OCI-LY7 (cell line): ENCODE data around the gene ZEB1. TPM values are rescaled to one million over a fixed set of nuclear protein-coding genes. Genes with fewer than 3 reads are reported as not detected.

Experiments
- BruUV-seq: library from RNA; stranded (reverse); fragments of 400-500 nt; replicated peaks from 2 replicates; lab custom pipeline; 2021; lab: Mats Ljungman, UMichigan
- CTCF ChIA-PET: fragments of 300-600 bp; sonication (Branson Sonifier 250); formaldehyde crosslinking; loops from one replicate; lab custom pipeline; 2022; ENCODE audit warnings: antibody characterized with exemption; ENCODE audit not compliant: unreplicated experiment; lab: Charles Lee
- POLR2A ChIA-PET: fragments of 300-600 bp; sonication (Branson Sonifier 250); formaldehyde crosslinking; loops from one replicate; lab custom pipeline; 2022; ENCODE audit warnings: antibody characterized with exemption; lab: Charles Lee
- DNase-seq: peaks from one replicate; pipeline ENCODE4 v3.0.0-alpha.2; 2015; ENCODE audit warnings: low spot score
- H2AFZ ChIP-seq: fragments of 200-600 bp; sonication (generic), shearing (Covaris generic); 2 replicates; pipeline ENCODE4 v1.6.1; 2014; ENCODE audit warnings: mild to moderate bottlenecking, antibody characterized with exemption, low read length, moderate library complexity
- H3K27ac ChIP-seq: fragments of 200-600 bp; sonication (generic); 2 replicates; pipeline ENCODE4 v1.5.1; 2014; ENCODE audit warnings: mixed run types, low read depth, mild to moderate bottlenecking, moderate library complexity, low read length, inconsistent platforms; ENCODE audit not compliant: poor library complexity, severe bottlenecking
- H3K36me3 ChIP-seq: fragments of 200-600 bp; sonication (generic); 2 replicates; pipeline ENCODE4 v1.6.1; 2014; ENCODE audit warnings: mild to moderate bottlenecking, antibody characterized with exemption, low read length, moderate library complexity, mixed read lengths; ENCODE audit not compliant: insufficient read depth
- H3K4me1 ChIP-seq: fragments of 200-600 bp; sonication (generic); 2 replicates; pipeline ENCODE4 v1.5.1; 2014; ENCODE audit warnings: mild to moderate bottlenecking, low read length; ENCODE audit not compliant: insufficient read depth, poor library complexity, severe bottlenecking
- H3K4me2 ChIP-seq: fragments of 200-600 bp; sonication (generic); 2 replicates; pipeline ENCODE4 v1.6.1; 2014; ENCODE audit warnings: mild to moderate bottlenecking, low read length
- H3K4me3 ChIP-seq: fragments of 200-600 bp; sonication (generic); 2 replicates; pipeline ENCODE4 v1.5.1; 2014; ENCODE audit warnings: mild to moderate bottlenecking, low read depth, low read length; ENCODE audit not compliant: poor library complexity, severe bottlenecking
- H3K79me2 ChIP-seq: fragments of 200-600 bp; sonication (generic); 2 replicates; pipeline ENCODE4 v1.6.1; 2016; ENCODE audit warnings: low read depth, mild to moderate bottlenecking, low read length, moderate library complexity, mixed read lengths; ENCODE audit not compliant: insufficient read depth
- H3K9me2 ChIP-seq: fragments of 200-600 bp; sonication (generic); 2 replicates; pipeline ENCODE4 v1.6.1; 2016; ENCODE audit warnings: mild to moderate bottlenecking, low read length, mixed read lengths; ENCODE audit not compliant: insufficient read depth
- H3K9me3 ChIP-seq: fragments of 200-600 bp; sonication (generic); 2 replicates; pipeline ENCODE4 v1.6.1; 2014; ENCODE audit warnings: mild to moderate bottlenecking, mixed run types, low read length, mixed read lengths
- H4K20me1 ChIP-seq: fragments of 200-600 bp; sonication (generic); 2 replicates; pipeline ENCODE4 v1.6.1; 2014; ENCODE audit warnings: mild to moderate bottlenecking, antibody characterized with exemption, low read length, moderate library complexity, mixed read lengths; ENCODE audit not compliant: insufficient read depth
- CTCF ChIP-seq: fragments of 200-600 bp; sonication (generic); conservative IDR thresholded peaks from 2 replicates; pipeline ENCODE4 v1.5.1; 2014; ENCODE audit warnings: mild to moderate bottlenecking, antibody characterized with exemption, low read length, moderate library complexity, mixed read lengths
- EZH2phosphoT487 ChIP-seq: fragments of 200-600 bp; sonication (generic); IDR thresholded peaks from 2 replicates; pipeline ENCODE4 v1.6.1; 2018; ENCODE audit warnings: low read depth, borderline replicate concordance, mild to moderate bottlenecking, mixed run types, antibody characterized with exemption, low read length, moderate library complexity, mixed read lengths
- intact Hi-C: fragments of 100-400 bp; cut with micrococcal nuclease; formaldehyde crosslinking; loops from one replicate; pipeline ENCODE4 v1.10.0; 2022; ENCODE audit not compliant: unreplicated experiment
- total RNA-seq, 2 experiments: library from RNA; depleted of rRNA in 1 of 2; stranded (reverse); fragments of >200 nt in 1 of 2; shearing (Covaris generic) in 1 of 2; gene quantifications; 2 replicates each; pipeline ENCODE4 v1.2.3, GENCODE V29; 2014 to 2022

The ZEB1 gene
- total RNA-seq, 2 experiments from 2014 or later, result 33.2 to 41.9 TPM

- DNase-seq, result no peak
- no peaks in the 10 kb centered on the region for H4K20me1 ChIP-seq
- intact Hi-C loops, result no loop called here
- no peak for TF ChIP-seq EZH2phosphoT487
- no peak for TF ChIP-seq CTCF
- H3K27ac ChIP-seq, result no peak overlapping the region
- no TSS peak for BruUV-seq
- H3K4me2 ChIP-seq, result no peak overlapping the region
- H3K36me3 ChIP-seq, result peaks cover 63% of the 10 kb centered on the region
- H3K9me3 ChIP-seq, result no peaks in the 10 kb centered on the region
- POLR2A ChIA-PET, result no interaction called here
- no peaks in the 10 kb centered on the region for H3K79me2 ChIP-seq
- CTCF ChIA-PET, result no interaction called here
- no peak overlapping the region for H3K4me3 ChIP-seq
- no peaks in the 10 kb centered on the region for H3K9me2 ChIP-seq
- H3K4me1 ChIP-seq, result no peaks in the 10 kb centered on the region
- no peak overlapping the region for H2AFZ ChIP-seq
Measured at GRCh38 chr10:31522820-31523219, 203.8 kb downstream of the ZEB1 start.

DNA sequence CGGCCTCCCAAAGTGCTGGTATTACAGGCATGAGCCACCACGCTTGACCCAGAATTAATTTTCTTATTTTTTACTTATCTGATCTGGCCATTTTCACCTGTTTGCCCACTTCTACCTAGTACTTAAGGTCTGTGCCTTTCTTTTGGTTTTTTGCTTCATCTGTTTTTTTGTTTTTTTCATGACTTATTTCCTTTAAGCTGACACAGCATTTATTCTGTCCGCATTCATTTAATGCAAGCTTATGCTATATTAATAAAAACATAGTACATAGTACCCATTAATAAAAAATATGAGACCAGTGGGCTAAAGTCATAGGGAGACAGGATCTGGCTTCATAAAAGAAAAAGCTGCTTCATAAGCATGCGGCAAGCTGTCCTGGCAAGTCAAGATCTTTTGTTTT is 205.4 kb downstream of the ZEB1 start:
- no peaks in the 10 kb centered on the region for H4K20me1 ChIP-seq
- ChIA-PET POLR2A (interaction anchor here (0.7 kb wide), 1 partner anchor 1011 kb away, joined by 3 read pairs; no protein-coding TSS in a partner anchor), CTCF (no interaction called here)
- intact Hi-C loops, result no loop called here
- H3K36me3 ChIP-seq, result peaks cover 63% of the 10 kb centered on the region
- H3K9me3 ChIP-seq, result no peaks in the 10 kb centered on the region
- no peak overlapping the region for H3K4me3 ChIP-seq
- H2AFZ ChIP-seq, result no peak overlapping the region
- H3K27ac ChIP-seq, result no peak overlapping the region
- no peak for DNase-seq
- no peaks in the 10 kb centered on the region for H3K79me2 ChIP-seq
- no peak for TF ChIP-seq CTCF
- TF ChIP-seq EZH2phosphoT487, result no peak
- H3K4me1 ChIP-seq, result no peaks in the 10 kb centered on the region
- no TSS peak for BruUV-seq
- H3K4me2 ChIP-seq, result no peak overlapping the region
- no peaks in the 10 kb centered on the region for H3K9me2 ChIP-seq

- DNase-seq, result no peak
- H3K4me3 ChIP-seq, result no peak overlapping the region
- no TSS peak for BruUV-seq
- H2AFZ ChIP-seq, result no peak overlapping the region
- H3K4me1 ChIP-seq, result no peaks in the 10 kb centered on the region
- intact Hi-C loops, result no loop called here
- TF ChIP-seq EZH2phosphoT487, result no peak
- no peak for TF ChIP-seq CTCF
- no peak overlapping the region for H3K4me2 ChIP-seq
- H3K9me2 ChIP-seq, result no peaks in the 10 kb centered on the region
- H3K9me3 ChIP-seq, result no peaks in the 10 kb centered on the region
- CTCF ChIA-PET, result no interaction called here
- H3K79me2 ChIP-seq, result no peaks in the 10 kb centered on the region
- H3K27ac ChIP-seq, result no peak overlapping the region
- peaks cover 47% of the 10 kb centered on the region for H3K36me3 ChIP-seq
- no peaks in the 10 kb centered on the region for H4K20me1 ChIP-seq
- POLR2A ChIA-PET, result no interaction called here
Measured at GRCh38 chr10:31526178-31526577, 207.2 kb downstream of the ZEB1 start.
